22Rv1 (cell line): ENCODE data around the gene C12orf60.

Source experiments
- H3K27ac ChIP-seq: fragments of 450-650 bp; 2 replicates; pipeline ENCODE4 v1.5.1; 2017
- CTCF ChIP-seq: fragments of 450-650 bp; IDR thresholded peaks from 2 replicates; pipeline ENCODE4 v1.5.1; 2017; ENCODE audit warnings: mild to moderate bottlenecking
- ZFX ChIP-seq: fragments of 450-650 bp; IDR thresholded peaks from 2 replicates; pipeline ENCODE4 v1.6.1; 2017; ENCODE audit warnings: antibody characterized with exemption, borderline replicate concordance

C12orf60 gene

GRCh38 chr12:14768823-14769405 is 34.6 kb upstream of the C12orf60 start:
- TF ChIP-seq ZFX (no peak), CTCF (no peak)
- peak overlapping the region; percentile 97; the same call in 1 of the 2 replicates for H3K27ac ChIP-seq

- H3K27ac ChIP-seq, result peak overlapping the region; percentile 97
- TF ChIP-seq CTCF, result no peak
- no peak for TF ChIP-seq ZFX
Measured at GRCh38 chr12:14769466-14769968, 34.0 kb upstream of the C12orf60 start.

- H3K27ac ChIP-seq, result peak overlapping the region; percentile 97
- TF ChIP-seq CTCF, result peak; percentile 97
- TF ChIP-seq ZFX, result no peak
Measured at GRCh38 chr12:14769969-14770495, 33.4 kb upstream of the C12orf60 start.

- H3K27ac ChIP-seq, result peak overlapping the region; percentile 97
- no peak for TF ChIP-seq CTCF
- no peak for TF ChIP-seq ZFX
Measured at GRCh38 chr12:14770496-14771461, 32.7 kb upstream of the C12orf60 start.

- peak overlapping the region; percentile 97 for H3K27ac ChIP-seq
- TF ChIP-seq ZFX (no peak), CTCF (no peak)
Measured at GRCh38 chr12:14771651-14772137, 31.8 kb upstream of the C12orf60 start.

- no peak for TF ChIP-seq CTCF
- TF ChIP-seq ZFX, result no peak
- H3K27ac ChIP-seq, result no peak overlapping the region
Measured at GRCh38 chr12:14772946-14773345, 30.5 kb upstream of the C12orf60 start.
